Prostate gland (tissue), 2 donors: ENCODE measurements around the gene LIMK1. TPM values are rescaled to one million over a fixed set of nuclear protein-coding genes. Genes with fewer than 3 reads are reported as not detected.

Experiments
- DNase-seq: peaks from one replicate; pipeline ENCODE4 v3.0.0-alpha.2; 2019; ENCODE audit warnings: low spot score
- H3K27ac ChIP-seq, 2 donors: fragments of 200-600 bp; sonication (generic); 2 replicates each; pipeline ENCODE4 v1.5.1; 2017 to 2019
- H3K27me3 ChIP-seq: fragments of 200-600 bp; sonication (generic); replicated peaks from 2 replicates; pipeline ENCODE4 v1.5.1; 2019; ENCODE audit not compliant: insufficient read depth
- H3K36me3 ChIP-seq, 2 donors: fragments of 200-600 bp; sonication (generic); 1 replicate in 1 of 2; 2 replicates in 1 of 2; pipeline versions ENCODE4 v1.5.1 to v1.8.1; 2017 to 2019
- H3K4me1 ChIP-seq: fragments of 200-600 bp; sonication (generic); replicated peaks from 2 replicates; pipeline ENCODE4 v1.5.1; 2019
- H3K4me3 ChIP-seq, 2 donors: fragments of 200-600 bp; sonication (generic); 2 replicates each; pipeline ENCODE4 v1.5.1; 2017 to 2019
- H3K9me3 ChIP-seq: fragments of 200-600 bp; sonication (generic); 2 replicates; pipeline ENCODE4 v1.5.1; 2017
- POLR2A ChIP-seq: fragments of 450-650 bp; IDR thresholded peaks from one replicate; pipeline ENCODE4 v1.6.1; 2016; ENCODE audit warnings: antibody characterized with exemption, mild to moderate bottlenecking
- POLR2AphosphoS5 ChIP-seq: sonication (generic); formaldehyde crosslinking; IDR thresholded peaks from one replicate; pipeline ENCODE4 v1.6.1; 2017; ENCODE audit warnings: antibody characterized with exemption
- WGBS: methylation state at CpG from one replicate; pipeline ENCODE4 v1.1.5; 2018; 5-methylcytosine and 5-hydroxymethylcytosine counted together
- intact Hi-C: fragments of 100-400 bp; cut with DNase I; formaldehyde crosslinking; loops from one replicate; pipeline ENCODE4 v1.14.2; 2022
- total RNA-seq, 2 donors: library from RNA; depleted of rRNA; stranded (reverse); fragments of >200 nt; gene quantifications; one replicate each; pipeline ENCODE4 v1.1.0, GENCODE V29; 2016
- TF ChIP-seq, protein P1 (sequence below), 4 experiments: fragments of 200-600 bp in 2 of 4; fragments of 450-650 bp in 2 of 4; sonication (generic) in 2 of 4; IDR thresholded peaks; 1 replicate in 3 of 4; 2 replicates in 1 of 4; pipeline ENCODE4 v1.5.1; 2016 to 2019; ENCODE audit warnings: antibody characterized with exemption in 4 of 4, mild to moderate bottlenecking in 2 of 4, moderate library complexity in 2 of 4

The LIMK1 gene
- total RNA-seq, 2 donors from 2014 or later, result 12.8 to 41.2 TPM

GRCh38 chr7:74138945-74139843 lies 55.6 kb downstream of the LIMK1 start:
- no peak for TF ChIP-seq POLR2AphosphoS5
- 91% methylated on average over 16 of the region's 16 CpGs for WGBS
- no peaks in the 10 kb centered on the region for H3K9me3 ChIP-seq
- no peaks in the 10 kb centered on the region for H3K36me3 ChIP-seq
- H3K27ac ChIP-seq, result no peak overlapping the region
- no peak for DNase-seq
- no peaks in the 10 kb centered on the region for H3K4me1 ChIP-seq
- intact Hi-C loops, result no loop called here
- H3K4me3 ChIP-seq, result no peak overlapping the region
- H3K27me3 ChIP-seq, result no peaks in the 10 kb centered on the region

DNA sequence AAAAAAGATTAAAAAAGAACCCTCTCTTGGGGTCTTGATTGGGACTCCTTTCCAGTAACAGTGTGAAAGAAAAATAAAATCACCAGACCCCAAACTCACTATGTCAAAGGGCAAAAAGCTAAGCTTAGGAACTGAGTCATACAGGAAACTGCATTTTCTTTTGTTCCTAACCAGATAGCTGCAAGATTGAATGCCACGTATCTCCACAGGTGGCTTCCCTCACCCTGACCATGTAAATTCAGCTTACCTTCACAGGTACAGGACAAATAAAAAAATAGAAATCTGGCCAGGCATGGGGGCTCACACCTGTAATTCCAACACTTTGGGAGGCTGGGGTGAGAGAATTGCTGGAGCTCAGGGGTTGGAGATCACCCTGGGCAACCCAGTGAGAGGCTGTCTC lies 58.1 kb downstream of the LIMK1 start:
- H3K36me3 ChIP-seq, result no peaks in the 10 kb centered on the region
- H3K9me3 ChIP-seq, result no peaks in the 10 kb centered on the region
- 63% methylated on average over 1 of the region's 1 CpG for WGBS
- no peak overlapping the region for H3K27ac ChIP-seq
- H3K27me3 ChIP-seq, result no peaks in the 10 kb centered on the region
- no peaks in the 10 kb centered on the region for H3K4me1 ChIP-seq
- no peak for TF ChIP-seq POLR2A
- TF ChIP-seq, protein P1, sequence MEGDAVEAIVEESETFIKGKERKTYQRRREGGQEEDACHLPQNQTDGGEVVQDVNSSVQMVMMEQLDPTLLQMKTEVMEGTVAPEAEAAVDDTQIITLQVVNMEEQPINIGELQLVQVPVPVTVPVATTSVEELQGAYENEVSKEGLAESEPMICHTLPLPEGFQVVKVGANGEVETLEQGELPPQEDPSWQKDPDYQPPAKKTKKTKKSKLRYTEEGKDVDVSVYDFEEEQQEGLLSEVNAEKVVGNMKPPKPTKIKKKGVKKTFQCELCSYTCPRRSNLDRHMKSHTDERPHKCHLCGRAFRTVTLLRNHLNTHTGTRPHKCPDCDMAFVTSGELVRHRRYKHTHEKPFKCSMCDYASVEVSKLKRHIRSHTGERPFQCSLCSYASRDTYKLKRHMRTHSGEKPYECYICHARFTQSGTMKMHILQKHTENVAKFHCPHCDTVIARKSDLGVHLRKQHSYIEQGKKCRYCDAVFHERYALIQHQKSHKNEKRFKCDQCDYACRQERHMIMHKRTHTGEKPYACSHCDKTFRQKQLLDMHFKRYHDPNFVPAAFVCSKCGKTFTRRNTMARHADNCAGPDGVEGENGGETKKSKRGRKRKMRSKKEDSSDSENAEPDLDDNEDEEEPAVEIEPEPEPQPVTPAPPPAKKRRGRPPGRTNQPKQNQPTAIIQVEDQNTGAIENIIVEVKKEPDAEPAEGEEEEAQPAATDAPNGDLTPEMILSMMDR (IDR thresholded peaks at IDR 0.05), result no peak
- TF ChIP-seq POLR2AphosphoS5, result no peak
- no peak for DNase-seq
- no peak overlapping the region for H3K4me3 ChIP-seq
- intact Hi-C loops, result no loop called here

DNA sequence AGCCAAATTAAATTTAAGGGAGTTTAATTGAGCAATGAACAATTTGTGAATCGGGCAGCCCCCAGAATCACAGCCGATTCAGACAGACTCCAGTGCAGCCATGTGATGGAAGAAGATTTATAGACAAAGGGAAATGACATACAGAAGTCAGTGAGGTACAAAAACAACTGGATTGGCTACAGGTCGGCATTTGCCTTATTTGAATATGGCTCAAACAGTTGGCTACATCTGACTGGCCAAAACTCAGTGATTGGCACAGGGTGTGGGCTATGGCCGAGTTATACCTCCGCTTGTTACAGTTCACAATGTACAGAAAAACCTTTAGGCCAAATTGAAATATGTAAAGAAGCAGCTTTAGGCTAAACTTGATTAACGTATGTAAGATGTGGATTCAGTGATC lies 59.8 kb downstream of the LIMK1 start:
- no peaks in the 10 kb centered on the region for H3K9me3 ChIP-seq
- 66% methylated on average over 6 of the region's 6 CpGs for WGBS
- TF ChIP-seq POLR2A (no peak), POLR2AphosphoS5 (no peak)
- TF ChIP-seq, protein P1 (IDR thresholded peaks at IDR 0.05), result no peak
- no peak for DNase-seq
- H3K4me1 ChIP-seq, result no peaks in the 10 kb centered on the region
- no peaks in the 10 kb centered on the region for H3K36me3 ChIP-seq
- intact Hi-C loops, result no loop called here
- H3K27me3 ChIP-seq, result no peaks in the 10 kb centered on the region
- H3K4me3 ChIP-seq, result no peak overlapping the region
- H3K27ac ChIP-seq, result no peak overlapping the region

DNA sequence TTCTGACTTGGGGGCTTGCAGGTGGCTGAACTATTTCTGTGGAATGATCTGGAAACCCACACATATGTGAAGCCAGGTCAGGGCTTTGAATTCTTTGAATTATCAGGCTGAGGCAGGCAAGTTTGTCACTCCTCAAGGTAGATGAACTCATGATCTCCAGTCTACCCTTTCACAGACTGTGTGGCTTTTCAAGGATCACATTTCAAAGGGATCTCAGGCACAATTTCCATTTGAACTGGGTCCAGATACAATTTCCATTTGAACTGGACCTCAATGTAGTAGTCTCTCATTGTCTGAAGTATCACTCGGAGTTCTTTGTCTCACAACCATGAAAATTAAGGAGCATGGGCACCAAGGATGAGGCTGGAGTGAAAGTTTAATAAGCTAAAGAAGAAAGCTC lies 64.9 kb downstream of the LIMK1 start:
- no peak for DNase-seq
- intact Hi-C loops, result no loop called here
- H3K27me3 ChIP-seq, result no peaks in the 10 kb centered on the region
- TF ChIP-seq POLR2A, result no peak
- TF ChIP-seq POLR2AphosphoS5, result no peak
- TF ChIP-seq, protein P1 (IDR thresholded peaks at IDR 0.05), result no peak
- H3K4me1 ChIP-seq, result no peaks in the 10 kb centered on the region
- 68% methylated on average over 1 of the region's 1 CpG for WGBS
- no peak overlapping the region for H3K27ac ChIP-seq
- H3K36me3 ChIP-seq, result no peaks in the 10 kb centered on the region
- no peak overlapping the region for H3K4me3 ChIP-seq
- H3K9me3 ChIP-seq, result no peaks in the 10 kb centered on the region

GRCh38 chr7:74149071-74149470 lies 65.5 kb downstream of the LIMK1 start:
- H3K4me1 ChIP-seq, result no peaks in the 10 kb centered on the region
- no peak overlapping the region for H3K4me3 ChIP-seq
- no peaks in the 10 kb centered on the region for H3K36me3 ChIP-seq
- TF ChIP-seq POLR2AphosphoS5 (no peak), POLR2A (no peak)
- TF ChIP-seq, protein P1 (IDR thresholded peaks at IDR 0.05), result no peak
- intact Hi-C loops, result no loop called here
- H3K9me3 ChIP-seq, result no peaks in the 10 kb centered on the region
- 91% methylated on average over 5 of the region's 5 CpGs for WGBS
- DNase-seq, result no peak
- H3K27me3 ChIP-seq, result no peaks in the 10 kb centered on the region
- H3K27ac ChIP-seq, result no peak overlapping the region
